B cell (primary cell): ENCODE measurements around the gene ITIH2. TPM values are rescaled to one million over a fixed set of nuclear protein-coding genes. Genes with fewer than 3 reads are reported as not detected.

Source experiments
- ATAC-seq: fragments of 200-7000 bp; cut with Tn5 transposase; one replicate; pipeline ENCODE4 v1.10.0; 2021; ENCODE audit warnings: low read depth, mild to moderate bottlenecking, moderate number of reproducible peaks, moderate library complexity
- CTCF ChIA-PET: fragments of 350-600 bp; sonication (Branson Sonifier 250); formaldehyde crosslinking; loops from one replicate; lab custom pipeline; 2021; ENCODE audit warnings: antibody characterized with exemption, inconsistent platforms; lab: Charles Lee
- POLR2A ChIA-PET: fragments of 350-600 bp; sonication (Branson Sonifier 250); formaldehyde crosslinking; loops from one replicate; lab custom pipeline; 2021; ENCODE audit warnings: antibody characterized with exemption; lab: Charles Lee
- DNase-seq: peaks from one replicate; pipeline ENCODE4 v3.0.0; 2013
- H2AFZ ChIP-seq: 2 replicates; pipeline ENCODE4 v1.6.1; 2012; ENCODE audit warnings: mild to moderate bottlenecking, low read depth, low read length; ENCODE audit not compliant: insufficient read depth, poor library complexity, severe bottlenecking
- H3K27ac ChIP-seq, 2 donors: 1 replicate in 1 of 2; 2 replicates in 1 of 2; pipeline ENCODE4 v1.5.1; 2012 to 2013; ENCODE audit warnings: low read length in 2 of 2, mild to moderate bottlenecking in 2 of 2, moderate library complexity in 1 of 2
- H3K27me3 ChIP-seq, 4 experiments: fragments of 200-600 bp in 1 of 4; sonication (generic) in 1 of 4; replicated peaks in 1 of 4; 1 replicate in 2 of 4; 2 replicates in 2 of 4; pipeline versions ENCODE4 v1.6.1 to v1.7.0; 2013 to 2016; ENCODE audit warnings: low read length in 3 of 4, mild to moderate bottlenecking in 2 of 4, mixed read lengths in 1 of 4, moderate library complexity in 1 of 4; ENCODE audit not compliant: insufficient read depth in 4 of 4, control insufficient read depth in 3 of 4; ENCODE audit errors: control extremely low read depth in 1 of 4
- H3K36me3 ChIP-seq, 2 experiments: replicated peaks in 1 of 2; 1 replicate in 1 of 2; 2 replicates in 1 of 2; pipeline versions ENCODE4 v1.6.1 to v1.7.1; 2013; ENCODE audit warnings: low read length in 1 of 2; ENCODE audit not compliant: insufficient read depth in 2 of 2, control insufficient read depth in 1 of 2; ENCODE audit errors: control extremely low read depth in 1 of 2, extremely low read depth in 1 of 2
- H3K4me1 ChIP-seq, 2 donors: fragments of 200-600 bp in 1 of 2; sonication (generic) in 1 of 2; 1 replicate in 1 of 2; 2 replicates in 1 of 2; pipeline versions ENCODE4 v1.5.1 to v1.6.1; 2013 to 2017; ENCODE audit warnings: low read length in 2 of 2; ENCODE audit not compliant: control insufficient read depth in 2 of 2, insufficient read depth in 2 of 2
- H3K4me2 ChIP-seq: replicated peaks from 2 replicates; pipeline ENCODE3; 2012; ENCODE audit warnings: mild to moderate bottlenecking, low read depth, low read length; ENCODE audit not compliant: poor library complexity, severe bottlenecking
- H3K4me3 ChIP-seq, 5 experiments: fragments of 200-600 bp in 1 of 5; sonication (generic) in 1 of 5; 1 replicate in 3 of 5; 2 replicates in 2 of 5; pipeline versions ENCODE4 v1.5.1 to v1.7.0; 2011 to 2016; ENCODE audit warnings: low read length in 4 of 5, mild to moderate bottlenecking in 4 of 5, low read depth in 2 of 5, control low read depth in 1 of 5, moderate library complexity in 1 of 5; ENCODE audit not compliant: insufficient read depth in 1 of 5; ENCODE audit errors: control extremely low read depth in 1 of 5, extremely low read depth in 1 of 5
- H3K79me2 ChIP-seq: fragments of 200-600 bp; sonication (generic); one replicate; pipeline ENCODE4 v1.6.0; 2016; ENCODE audit warnings: low read length; ENCODE audit not compliant: control insufficient read depth, insufficient read depth
- H3K9ac ChIP-seq: fragments of 200-600 bp; sonication (generic); 2 replicates; pipeline ENCODE4 v1.6.1; 2017; ENCODE audit warnings: mild to moderate bottlenecking, low read length, moderate library complexity
- H3K9me3 ChIP-seq, 3 donors: one replicate each; pipeline versions ENCODE4 v1.6.1 to v1.7.1; 2013; ENCODE audit warnings: low read length in 2 of 3; ENCODE audit not compliant: control insufficient read depth in 2 of 3, insufficient read depth in 1 of 3; ENCODE audit errors: control extremely low read depth in 1 of 3
- H4K20me1 ChIP-seq: 2 replicates; pipeline ENCODE4 v1.6.0; 2012; ENCODE audit warnings: mild to moderate bottlenecking, low read length; ENCODE audit not compliant: insufficient read depth, control insufficient read depth, poor library complexity, severe bottlenecking
- H3K27ac Mint-ChIP-seq: one replicate; pipeline ENCODE4 v1.8.0; 2021; ENCODE audit warnings: mixed read lengths
- H3K27me3 Mint-ChIP-seq: one replicate; pipeline ENCODE4 v1.8.0; 2021; ENCODE audit warnings: mixed read lengths
- H3K4me1 Mint-ChIP-seq: one replicate; pipeline ENCODE4 v1.8.0; 2021; ENCODE audit warnings: mixed read lengths
- H3K4me3 Mint-ChIP-seq: one replicate; pipeline ENCODE4 v1.8.0; 2021; ENCODE audit warnings: mixed read lengths
- H3K9me3 Mint-ChIP-seq: one replicate; pipeline ENCODE4 v1.8.0; 2022; ENCODE audit warnings: mixed read lengths; ENCODE audit not compliant: insufficient read depth
- CTCF ChIP-seq: fragments of 200-600 bp; IDR thresholded peaks from one replicate; pipeline ENCODE4 v1.8.0; 2022; ENCODE audit warnings: antibody characterized with exemption, mild to moderate bottlenecking
- EZH2 ChIP-seq: IDR thresholded peaks from 2 replicates; pipeline ENCODE4 v1.6.1; 2012; ENCODE audit warnings: borderline replicate concordance, low read depth, mild to moderate bottlenecking, moderate library complexity, low read length; ENCODE audit not compliant: insufficient read depth, poor library complexity, severe bottlenecking
- WGBS: methylation state at CpG from one replicate; pipeline ENCODE4 v1.1.5; 2013; ENCODE audit warnings: missing lambda C conversion rate; ENCODE audit not compliant: insufficient coverage; 5-methylcytosine and 5-hydroxymethylcytosine counted together
- intact Hi-C: fragments of 100-400 bp; cut with micrococcal nuclease; formaldehyde crosslinking; loops from one replicate; pipeline ENCODE4 v1.10.0; 2022
- polyA plus RNA-seq: library from polyadenylated mRNA; depleted of rRNA; stranded (reverse); fragments of >200 nt; gene quantifications from 2 replicates; pipeline ENCODE4 v1.2.3, GENCODE V29; 2012
- total RNA-seq, 2 donors: library from RNA; stranded (reverse); fragments of 120-200 nt in 1 of 2; gene quantifications; 1 replicate in 1 of 2; 2 replicates in 1 of 2; pipeline versions ENCODE4 v1.2.3 to v1.2.4, GENCODE V29; 2013 to 2022

Gene ITIH2
- total and polyA plus RNA-seq, 2 donors (not counting 1 experiment from before 2014, with no cell fraction given): not detected

- POLR2A ChIA-PET: no interaction called here
- CTCF ChIA-PET: no interaction called here
- no peaks in the 10 kb centered on the region for H3K4me1 Mint-ChIP-seq
- Histone ChIP-seq H3K4me1 (no peaks in the 10 kb centered on the region), H4K20me1 (no peaks in the 10 kb centered on the region), H3K9me3 (peaks cover 0 to 1% (median 0%) of the 10 kb centered on the region in 3 donors), H3K36me3 (no peaks in the 10 kb centered on the region), H3K27me3 (peaks cover 0 to 3% (median 0%) of the 10 kb centered on the region in 4 experiments), H2AFZ (no peak overlapping the region), H3K27ac (no peak overlapping the region), H3K4me2 (no peak overlapping the region), H3K9ac (no peak overlapping the region), H3K79me2 (no peaks in the 10 kb centered on the region), H3K4me3 (no peak overlapping the region)
- H3K9me3 Mint-ChIP-seq: peaks cover 2% of the 10 kb centered on the region
- WGBS: 92% methylated on average over 3 of the region's 7 CpGs
- H3K27ac Mint-ChIP-seq: no peak overlapping the region
- ATAC-seq (no peak), DNase-seq (no peak)
- H3K27me3 Mint-ChIP-seq: peaks cover 24% of the 10 kb centered on the region
- TF ChIP-seq CTCF (no peak), EZH2 (no peak)
- intact Hi-C loops: no loop called here
- H3K4me3 Mint-ChIP-seq: no peak overlapping the region
These were observed 12.4 kb downstream of the ITIH2 start for GRCh38 chr10:7715515-7715914.

GRCh38 chr10:7717767-7718166 is 14.7 kb downstream of the ITIH2 start:
- no peak overlapping the region for H2AFZ ChIP-seq
- no peak overlapping the region for H3K27ac Mint-ChIP-seq
- DNase-seq (no peak), ATAC-seq (no peak)
- no peak overlapping the region for H3K4me3 Mint-ChIP-seq
- H4K20me1 ChIP-seq: no peaks in the 10 kb centered on the region
- no peak overlapping the region for H3K9ac ChIP-seq
- H3K4me2 ChIP-seq: no peak overlapping the region
- no peaks in the 10 kb centered on the region for H3K9me3 Mint-ChIP-seq
- H3K79me2 ChIP-seq: no peaks in the 10 kb centered on the region
- TF ChIP-seq CTCF (no peak), EZH2 (no peak)
- H3K27me3 ChIP-seq: peaks cover 0 to 3% (median 0%) of the 10 kb centered on the region in 4 experiments
- H3K27ac ChIP-seq: no peak overlapping the region
- no peaks in the 10 kb centered on the region for H3K4me1 Mint-ChIP-seq
- intact Hi-C loops: no loop called here
- H3K36me3 ChIP-seq: no peaks in the 10 kb centered on the region
- WGBS: 67% methylated on average over 2 of the region's 5 CpGs
- no peak overlapping the region for H3K4me3 ChIP-seq
- ChIA-PET POLR2A (no interaction called here), CTCF (no interaction called here)
- peaks cover 0 to 3% (median 0%) of the 10 kb centered on the region in 3 donors for H3K9me3 ChIP-seq
- peaks cover 14% of the 10 kb centered on the region for H3K27me3 Mint-ChIP-seq
- H3K4me1 ChIP-seq: no peaks in the 10 kb centered on the region
